HS-27A (cell line): ENCODE results near the gene RNF181.
"Not testable (repeated sequence)": the region's sequence is repeated elsewhere in the genome, so short reads cannot be mapped to it uniquely, and the experiment has no call there.

Experiments
- DNase-seq: peaks from one replicate; pipeline ENCODE4 v3.0.0-alpha.2; 2012; ENCODE audit warnings: low read depth, missing footprints

RNF181 gene

GRCh38 chr2:85596486-85597143 is 1.1 kb downstream of the RNF181 start:
- no peak for DNase-seq

DNA sequence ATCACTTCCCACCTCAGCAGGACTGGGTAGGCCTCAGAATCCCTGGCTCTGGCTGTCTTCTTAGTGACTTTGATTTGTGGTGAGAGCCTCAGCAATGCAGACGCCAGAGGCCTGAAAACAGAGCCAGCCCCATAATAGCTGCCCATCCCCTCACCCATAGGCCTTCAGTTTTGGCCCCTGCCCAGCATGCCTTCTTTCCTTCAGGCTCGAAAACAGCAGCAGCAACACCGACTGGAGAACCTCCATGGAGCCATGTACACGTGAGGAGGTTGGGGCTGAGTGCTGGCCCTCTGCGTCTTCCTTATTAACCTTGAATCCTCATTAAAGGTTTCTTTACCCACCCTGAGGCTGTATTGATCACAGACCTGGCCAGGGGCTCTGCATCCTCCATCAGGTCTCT is 1.7 kb downstream of the RNF181 start:
- no peak for DNase-seq

GRCh38 chr2:85598594-85599340 is 3.2 kb downstream of the RNF181 start:
- no peak for DNase-seq

DNA sequence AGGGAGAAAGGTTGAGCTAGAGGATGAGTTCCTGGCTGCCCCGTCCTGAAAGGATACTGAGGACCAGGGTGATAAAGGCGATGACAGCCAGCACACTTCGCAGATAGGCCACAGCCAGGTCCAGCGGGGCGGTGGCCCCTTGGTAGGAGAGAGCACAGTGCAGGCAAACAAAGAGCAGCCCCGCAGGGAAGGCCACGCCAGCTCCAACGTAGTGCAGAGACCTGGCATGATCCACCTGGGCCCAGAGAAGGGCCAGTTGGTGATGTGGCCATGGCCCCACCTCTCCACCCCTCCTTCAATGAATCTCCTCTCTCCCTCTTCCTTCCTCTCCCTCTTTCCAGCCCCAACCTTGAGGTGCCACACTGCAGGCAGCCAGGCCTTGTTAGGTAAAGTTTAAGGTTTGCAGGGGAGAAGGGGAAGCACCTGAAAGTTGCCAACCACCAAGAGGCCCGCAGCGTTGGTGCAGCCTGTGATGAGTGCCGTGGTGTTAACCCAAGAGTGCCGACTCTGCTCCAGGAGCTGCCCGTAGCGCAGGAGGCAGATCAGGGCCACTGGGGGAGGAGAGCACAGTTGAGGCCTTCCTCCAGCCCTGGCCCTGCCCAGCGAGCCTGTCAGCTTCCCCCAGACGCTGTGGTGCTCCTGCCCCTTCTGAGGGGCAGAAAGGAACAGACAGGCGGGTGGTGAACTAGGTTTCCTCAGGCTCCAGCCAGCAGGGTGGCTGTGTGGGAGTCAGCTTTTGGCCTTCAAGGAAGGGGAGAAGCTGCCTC is 4.1 kb downstream of the RNF181 start:
- no peak for DNase-seq

DNA sequence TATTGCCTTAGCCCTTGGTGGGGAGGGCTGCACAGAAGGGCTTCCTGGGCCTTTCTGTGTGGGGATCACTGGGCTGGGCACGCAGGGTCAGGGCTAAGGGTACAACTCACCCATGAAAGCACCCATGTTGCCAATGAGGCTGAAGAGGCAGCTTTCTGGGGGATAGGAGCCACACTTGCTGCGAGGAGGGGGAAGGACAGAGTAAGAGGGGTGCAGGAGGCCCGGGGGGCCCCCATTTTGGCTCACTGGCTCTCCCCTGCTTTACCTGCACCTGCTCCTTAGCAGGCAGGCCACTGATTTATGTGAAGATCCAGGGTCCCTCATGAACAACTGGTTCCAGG is 4.7 kb downstream of the RNF181 start:
- DNase-seq = no peak

DNA sequence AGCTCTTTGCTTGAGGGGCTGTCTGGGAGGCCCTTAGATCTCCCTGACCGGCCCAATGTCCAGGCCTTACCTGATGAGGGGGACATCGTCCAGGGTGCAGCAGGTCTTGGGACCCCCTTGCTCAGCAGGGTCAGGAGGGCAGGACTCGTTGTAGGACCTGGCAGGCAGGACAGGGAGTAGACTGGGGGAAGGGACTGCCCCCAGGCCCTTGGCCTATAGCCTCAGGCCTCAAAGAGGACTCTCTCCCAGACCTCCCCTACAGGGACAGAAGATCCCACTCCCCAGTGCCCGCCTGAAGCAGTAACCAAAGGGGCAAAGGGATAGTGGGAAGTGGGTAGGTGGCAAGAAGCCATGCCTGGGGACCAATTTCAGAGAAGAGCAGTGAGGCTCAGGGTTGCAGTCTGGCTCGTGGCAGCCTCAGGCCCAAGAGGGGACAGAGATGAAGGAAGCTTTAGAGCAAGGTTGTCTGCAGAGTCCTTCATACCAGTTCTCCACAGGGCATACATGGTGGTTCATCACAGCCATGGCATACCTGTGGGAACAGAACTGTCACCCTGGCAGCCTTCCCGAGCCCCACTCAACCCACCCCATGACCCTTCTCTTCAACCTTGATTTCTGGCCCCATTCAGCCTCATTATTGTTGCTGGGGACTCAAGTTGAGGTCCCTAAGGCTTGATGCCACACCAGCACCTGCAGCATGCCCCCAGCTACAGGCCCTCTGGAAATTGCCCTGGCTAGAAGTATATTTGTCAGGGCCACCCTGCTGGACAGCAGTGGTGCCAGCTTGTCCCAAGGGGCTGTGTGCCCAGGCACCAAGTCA is 5.6 kb downstream of the RNF181 start:
- DNase-seq = no peak

DNA sequence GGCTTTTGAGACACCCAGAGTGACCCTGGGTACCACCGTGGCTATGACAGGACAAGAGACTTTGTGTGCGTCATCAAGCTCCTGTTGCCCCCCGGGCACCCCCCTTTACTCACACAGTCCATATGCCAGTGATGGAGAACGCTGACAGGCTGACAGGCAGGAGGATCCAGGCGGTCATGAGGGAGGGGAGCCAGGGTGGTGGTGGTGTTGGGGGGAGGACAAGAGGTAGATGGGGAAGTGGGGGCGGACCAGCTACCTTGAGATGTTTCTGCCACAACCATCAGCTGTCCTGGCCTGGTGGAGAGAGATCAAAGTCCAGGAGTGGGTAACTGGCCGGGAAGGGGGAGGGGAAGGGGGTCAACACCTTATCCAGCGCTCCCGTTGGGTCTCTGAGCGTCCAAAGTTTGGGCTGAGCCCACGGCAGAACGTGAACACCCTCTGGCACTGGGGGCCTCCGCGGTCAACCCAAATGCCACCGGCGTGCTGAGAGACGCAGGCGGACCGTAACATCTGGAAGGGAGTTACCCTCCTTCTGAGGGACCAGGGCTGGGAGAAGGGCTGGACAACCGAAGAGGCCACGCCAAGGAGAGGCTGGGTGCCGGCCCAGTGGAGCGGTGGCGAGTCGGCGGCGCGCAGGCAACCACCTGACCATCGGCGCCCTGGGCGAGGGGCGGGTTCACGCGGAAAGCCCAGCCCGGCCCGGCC is 6.4 kb downstream of the RNF181 start:
- DNase-seq = no peak

DNA sequence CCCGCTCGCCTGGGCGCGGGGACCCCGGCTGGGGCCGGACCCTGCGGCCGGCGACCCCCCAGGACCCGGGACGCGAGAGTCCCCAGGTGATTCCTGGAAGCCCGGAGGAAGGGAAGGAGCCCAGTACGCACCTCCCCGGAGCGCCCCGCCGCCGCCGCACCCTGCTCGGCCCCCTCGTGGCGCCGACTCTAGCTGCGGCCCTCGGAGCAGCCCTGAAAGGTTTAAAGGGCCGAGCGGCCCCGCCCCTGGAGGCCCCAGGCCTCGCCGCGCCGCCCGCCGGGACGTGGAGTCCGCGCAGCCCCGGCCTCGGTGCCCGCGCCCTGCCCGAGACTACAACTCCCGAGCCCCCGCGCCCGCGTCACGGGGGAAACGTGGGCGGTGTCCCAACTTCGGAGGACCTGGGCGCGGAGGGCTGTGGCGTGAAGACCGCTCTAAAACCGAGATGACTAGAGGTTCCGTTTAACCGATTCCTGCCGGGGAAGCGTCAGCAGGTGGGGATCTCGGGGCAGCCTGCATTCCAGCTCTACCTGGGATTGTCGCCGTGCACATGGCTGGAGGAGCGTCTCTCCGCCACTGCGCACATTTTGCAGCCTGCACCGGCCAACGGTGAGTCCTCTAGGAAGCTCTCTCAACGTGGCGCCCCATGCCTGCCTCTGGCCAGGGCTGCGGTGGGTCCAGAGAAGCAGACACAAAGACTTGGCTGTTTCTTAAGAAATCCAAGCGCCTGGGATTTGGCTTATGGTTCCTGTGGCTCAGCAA is 7.1 kb downstream of the RNF181 start, which contains the start of gene TMEM150A:
Gene TMEM150A (minus strand): TSS at position 223 of the 759 bp plus-strand sequence. CDS start 750 bp downstream, outside the sequence.
- DNase-seq = peak; percentile 87

DNA sequence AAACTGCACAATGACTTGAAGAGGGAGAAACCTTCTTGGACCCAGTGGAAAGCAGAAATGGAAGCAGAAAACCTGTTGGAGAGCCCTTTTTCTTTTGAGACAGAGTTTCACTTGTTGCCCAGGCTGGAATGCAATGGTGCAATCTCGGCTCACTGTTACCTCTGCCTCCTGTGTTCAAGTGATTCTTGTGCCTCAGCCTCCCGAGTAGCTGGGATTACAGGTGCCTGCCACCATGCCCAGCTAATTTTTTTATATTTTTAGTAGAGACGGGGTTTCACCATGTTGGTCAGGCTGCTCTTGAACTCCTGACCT is 8.5 kb downstream of the RNF181 start:
- not testable (repeated sequence) for DNase-seq

GRCh38 chr2:85604568-85605339 is 9.2 kb downstream of the RNF181 start:
- DNase-seq = no peak

DNA sequence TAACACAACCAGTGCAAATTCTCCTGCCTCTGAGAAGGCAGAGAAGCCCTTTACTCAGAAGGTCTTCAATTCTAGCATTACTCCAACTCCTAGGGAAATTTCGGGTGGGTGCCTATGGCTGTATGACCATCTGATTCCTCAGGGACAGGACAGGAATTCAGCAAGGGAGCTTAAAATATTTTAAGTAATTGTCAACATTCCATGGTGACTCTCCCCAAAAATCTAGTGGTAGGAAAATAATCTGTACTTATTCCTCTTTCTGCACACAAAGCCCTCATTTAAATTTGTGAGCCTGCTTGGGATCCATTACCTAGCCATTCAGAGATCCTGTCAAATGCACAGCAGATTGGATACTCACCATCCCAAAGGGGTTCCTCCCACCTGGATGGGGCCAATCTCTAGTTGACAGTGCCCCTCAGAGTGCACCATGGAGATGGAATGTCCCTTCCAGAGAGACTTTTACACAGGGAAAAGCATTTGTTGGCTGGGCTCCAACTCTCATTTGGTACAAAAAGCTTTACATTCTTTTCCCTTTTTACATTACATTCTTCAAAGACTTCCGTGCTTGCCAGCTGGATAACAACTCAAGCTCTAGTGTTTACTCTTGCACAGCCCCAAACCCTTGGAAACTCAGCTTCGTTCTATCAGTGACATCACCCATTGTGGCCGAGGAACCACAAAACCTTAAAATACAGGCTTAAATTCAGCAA is 10.0 kb downstream of the RNF181 start:
- DNase-seq = peak; percentile 99

DNA sequence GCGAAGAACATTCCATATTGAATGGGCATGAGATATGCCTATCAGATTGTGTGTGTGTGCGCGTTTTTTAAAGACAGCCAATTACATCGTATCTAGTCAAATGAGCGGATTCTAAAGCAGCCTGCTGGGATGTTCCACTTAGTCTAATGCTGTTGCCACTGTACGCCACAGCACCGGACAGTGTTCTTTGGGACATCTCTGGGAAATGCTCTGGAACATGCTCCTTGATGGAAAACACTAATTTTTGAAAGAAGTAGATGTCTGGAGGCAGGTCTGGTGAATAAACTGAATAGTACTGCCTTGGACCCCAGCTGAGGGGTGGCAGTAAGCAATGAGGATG is 10.5 kb downstream of the RNF181 start:
- no peak for DNase-seq

DNA sequence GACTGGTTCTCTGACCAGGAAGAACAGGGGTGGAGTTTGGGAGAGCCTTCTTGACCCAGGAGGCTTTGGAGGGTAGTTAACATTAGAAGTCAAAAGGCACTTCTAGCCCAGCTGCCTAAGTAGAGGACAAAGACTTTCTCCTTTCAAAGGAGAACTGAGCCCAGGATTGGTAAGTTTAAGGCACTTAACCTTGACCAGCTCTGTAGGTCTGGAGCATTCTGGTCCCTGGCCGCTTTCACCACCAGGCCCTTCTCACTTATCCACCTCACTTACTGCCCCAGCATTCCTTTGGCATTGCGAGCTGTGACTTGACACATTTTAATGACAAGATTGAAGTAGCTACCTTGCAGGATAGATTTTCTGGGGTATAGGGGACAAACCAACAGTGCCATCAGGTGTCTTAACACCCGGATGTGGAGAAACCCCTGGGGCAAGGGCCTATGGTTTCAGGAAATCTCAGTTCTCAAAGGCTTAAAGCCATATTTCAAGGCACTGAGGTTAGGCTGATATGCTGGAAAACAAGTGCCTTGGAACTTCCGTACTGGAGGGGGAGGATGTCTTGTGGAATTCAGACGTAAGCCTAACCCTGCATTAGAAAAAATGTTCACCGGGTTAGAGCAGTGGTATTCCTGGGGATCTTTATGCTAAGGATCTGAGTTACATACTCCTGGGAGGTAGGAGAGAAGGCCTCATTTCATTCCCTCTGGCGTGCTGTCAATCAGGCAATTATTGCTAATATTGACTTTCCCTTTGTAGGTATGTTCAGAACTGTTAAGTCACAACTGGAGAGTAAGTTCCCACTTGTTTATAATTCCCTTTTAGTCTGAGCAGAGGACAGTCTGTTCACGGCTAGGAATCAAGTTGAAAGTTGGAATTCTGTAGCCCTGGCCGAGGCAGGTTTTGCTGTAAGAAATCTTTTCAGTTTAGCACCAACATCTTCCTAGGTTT is 12.0 kb downstream of the RNF181 start:
- no peak for DNase-seq

DNA sequence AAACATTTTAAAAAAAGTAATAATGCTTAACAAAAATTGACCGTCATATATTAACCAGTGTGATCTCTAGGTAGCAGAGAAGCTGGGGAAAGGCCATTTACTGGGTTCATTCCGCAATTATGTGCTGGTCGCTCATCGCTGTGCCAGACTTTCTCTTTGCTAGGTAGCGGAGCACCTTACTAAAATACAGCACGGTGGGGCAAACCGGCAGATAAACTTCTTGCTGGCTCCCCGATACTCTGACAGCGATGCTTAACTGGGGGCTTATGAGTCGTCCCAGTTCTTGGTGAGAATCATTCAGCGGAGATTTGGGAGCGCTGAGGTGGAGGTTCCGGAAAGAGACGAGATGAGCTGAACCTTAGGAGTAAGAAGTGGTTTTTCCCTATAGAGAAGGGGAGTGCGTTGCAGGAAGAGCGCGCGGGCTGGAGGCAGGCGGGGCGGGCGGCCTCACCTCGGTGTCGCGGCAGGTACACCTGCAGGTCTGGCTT is 15.7 kb downstream of the RNF181 start:
- DNase-seq = no peak

DNA sequence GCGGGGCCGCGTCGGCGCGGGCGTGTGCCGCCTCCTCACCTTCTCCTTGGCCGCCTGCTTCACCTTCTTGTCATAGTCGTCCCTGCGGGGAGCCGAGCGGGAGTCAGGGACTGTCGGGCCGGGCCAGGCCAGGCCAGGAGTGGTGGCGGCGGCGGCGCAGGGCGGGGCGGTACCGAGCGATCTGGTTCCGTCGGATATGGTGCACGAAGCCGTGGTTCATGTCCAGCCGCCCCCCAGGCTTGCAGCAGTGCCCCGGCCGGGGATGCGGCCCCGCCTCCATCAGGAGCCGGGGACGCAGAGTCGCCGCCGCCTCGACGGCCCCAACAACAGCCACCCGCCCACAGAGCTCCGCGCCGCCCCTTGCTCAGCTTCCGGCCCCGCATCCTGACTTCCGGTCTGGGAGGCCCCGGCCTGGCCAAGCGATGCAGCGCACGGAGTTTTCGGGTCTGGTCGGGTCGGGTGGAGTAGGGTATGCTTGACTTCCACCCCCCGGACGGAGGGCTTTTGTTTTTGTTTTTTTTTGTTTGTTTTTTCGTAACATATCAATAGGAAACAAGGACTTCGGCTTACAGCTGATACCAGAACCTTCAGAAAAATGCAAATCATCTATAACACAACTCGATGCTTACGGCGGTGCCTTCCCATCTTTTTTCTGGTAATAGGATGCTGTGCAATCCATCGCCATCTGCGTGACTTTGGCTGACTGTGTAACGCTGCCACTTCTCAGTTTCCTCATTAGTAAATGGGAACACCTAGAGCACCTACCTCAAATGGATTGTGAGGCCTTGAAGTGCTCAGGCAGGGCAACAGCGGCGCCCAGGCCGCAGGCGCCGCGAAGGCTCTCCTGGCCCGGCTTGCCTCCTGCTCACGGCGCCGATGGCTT is 16.4 kb downstream of the RNF181 start, which contains the start of gene C2orf68:
Gene C2orf68 (minus strand): TSS at position 362 of the 883 bp plus-strand sequence. CDS start 82 bp downstream, at position 280.
- peak; percentile 76 for DNase-seq

- no peak for DNase-seq
These were observed 18.4 kb downstream of the RNF181 start for GRCh38 chr2:85613717-85614515.
